ENCODE results near the gene ZNF783.

The ZNF783 gene

DNA sequence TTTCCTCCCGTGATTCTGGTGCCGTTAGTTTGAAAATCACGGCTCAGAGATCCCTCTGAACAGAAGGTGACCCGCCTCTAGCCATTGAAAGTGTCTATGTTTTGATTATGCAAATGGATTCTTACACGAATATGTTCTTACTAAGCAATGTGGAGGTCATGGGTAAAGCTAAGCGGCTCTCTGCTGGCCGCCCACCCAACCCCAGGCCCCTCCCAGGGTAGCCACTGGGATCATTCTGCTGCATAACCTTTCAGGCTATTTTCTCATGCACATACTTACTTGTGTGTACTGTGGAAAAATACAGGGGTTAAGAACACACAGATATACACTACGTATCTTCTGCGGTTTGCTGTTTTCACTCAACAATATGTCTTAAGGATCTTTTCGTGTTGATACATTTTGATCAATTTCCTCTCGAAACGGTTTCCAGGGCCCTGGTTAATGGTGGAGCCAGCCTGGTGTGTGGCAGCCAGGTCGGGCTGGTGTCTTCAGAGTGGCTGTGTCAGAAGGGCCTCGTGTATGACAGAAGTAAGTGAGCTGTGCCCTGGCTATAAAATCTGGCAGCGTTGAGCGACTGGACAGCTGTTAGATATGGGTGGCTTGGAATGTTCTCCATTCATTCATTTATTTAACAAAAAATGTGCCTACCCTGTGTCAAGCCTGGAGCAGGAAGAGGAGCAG lies 29.9 kb downstream of the ZNF783 start:
- H3K36me3 Mint-ChIP-seq (ENCODE audit: low read depth): peaks cover 63% of the 10 kb centered on the region
- no peak overlapping the region for H3K4me3 Mint-ChIP-seq
- H3K27me3 Mint-ChIP-seq: no peaks in the 10 kb centered on the region
- H3K4me1 Mint-ChIP-seq (ENCODE audit: low read depth): no peaks in the 10 kb centered on the region
- intact Hi-C loops (cut with micrococcal nuclease): no loop called here
- no peak overlapping the region for H3K27ac Mint-ChIP-seq
- no peaks in the 10 kb centered on the region for H3K9me3 Mint-ChIP-seq

- Mint-ChIP-seq H3K36me3 (ENCODE audit: low read depth) (peaks cover 60% of the 10 kb centered on the region), H3K9me3 (no peaks in the 10 kb centered on the region), H3K4me3 (no peak overlapping the region), H3K27me3 (no peaks in the 10 kb centered on the region), H3K4me1 (ENCODE audit: low read depth) (no peaks in the 10 kb centered on the region), H3K27ac (no peak overlapping the region)
- intact Hi-C loops (cut with micrococcal nuclease): no loop called here
Observed at GRCh38 chr7:149292462-149292823, 30.4 kb downstream of the ZNF783 start.

- intact Hi-C loops (cut with micrococcal nuclease): no loop called here
- no peaks in the 10 kb centered on the region for H3K4me1 Mint-ChIP-seq (ENCODE audit: low read depth)
- H3K27me3 Mint-ChIP-seq: no peaks in the 10 kb centered on the region
- H3K27ac Mint-ChIP-seq: no peak overlapping the region
- H3K36me3 Mint-ChIP-seq (ENCODE audit: low read depth): peaks cover 51% of the 10 kb centered on the region
- peaks cover 4% of the 10 kb centered on the region for H3K9me3 Mint-ChIP-seq
- no peak overlapping the region for H3K4me3 Mint-ChIP-seq
Observed at GRCh38 chr7:149293338-149293737, 31.3 kb downstream of the ZNF783 start.

GRCh38 chr7:149293946-149294633 lies 32.1 kb downstream of the ZNF783 start:
- Mint-ChIP-seq H3K9me3 (peaks cover 12% of the 10 kb centered on the region), H3K27me3 (no peaks in the 10 kb centered on the region), H3K27ac (no peak overlapping the region), H3K4me1 (ENCODE audit: low read depth) (no peaks in the 10 kb centered on the region), H3K36me3 (ENCODE audit: low read depth) (peaks cover 43% of the 10 kb centered on the region), H3K4me3 (no peak overlapping the region)
- intact Hi-C loops (cut with micrococcal nuclease): no loop called here

GRCh38 chr7:149294634-149295480 lies 32.9 kb downstream of the ZNF783 start:
- Mint-ChIP-seq H3K27me3 (no peaks in the 10 kb centered on the region), H3K4me3 (no peak overlapping the region), H3K4me1 (ENCODE audit: low read depth) (no peaks in the 10 kb centered on the region), H3K9me3 (peaks cover 12% of the 10 kb centered on the region), H3K36me3 (ENCODE audit: low read depth) (peaks cover 36% of the 10 kb centered on the region), H3K27ac (no peak overlapping the region)
- intact Hi-C loops (cut with micrococcal nuclease): no loop called here

- H3K4me3 Mint-ChIP-seq: no peak overlapping the region
- H3K27ac Mint-ChIP-seq: no peak overlapping the region
Observed at GRCh38 chr7:149295481-149295850, 33.5 kb downstream of the ZNF783 start.

GRCh38 chr7:149296368-149296767 lies 34.4 kb downstream of the ZNF783 start:
- peaks cover 27% of the 10 kb centered on the region for H3K36me3 Mint-ChIP-seq (ENCODE audit: low read depth)
- peaks cover 12% of the 10 kb centered on the region for H3K9me3 Mint-ChIP-seq
- no peak overlapping the region for H3K4me3 Mint-ChIP-seq
- intact Hi-C loops (cut with micrococcal nuclease): no loop called here
- H3K4me1 Mint-ChIP-seq (ENCODE audit: low read depth): no peaks in the 10 kb centered on the region
- no peaks in the 10 kb centered on the region for H3K27me3 Mint-ChIP-seq
- H3K27ac Mint-ChIP-seq: no peak overlapping the region

More at GRCh38 chr7:149295481-149295850, 33.5 kb downstream of the ZNF783 start:
- no peaks in the 10 kb centered on the region for H3K27me3 Mint-ChIP-seq
- H3K36me3 Mint-ChIP-seq (ENCODE audit: low read depth): peaks cover 33% of the 10 kb centered on the region
- no peaks in the 10 kb centered on the region for H3K4me1 Mint-ChIP-seq (ENCODE audit: low read depth)
- peaks cover 12% of the 10 kb centered on the region for H3K9me3 Mint-ChIP-seq
- intact Hi-C loops (cut with micrococcal nuclease): no loop called here

DNA sequence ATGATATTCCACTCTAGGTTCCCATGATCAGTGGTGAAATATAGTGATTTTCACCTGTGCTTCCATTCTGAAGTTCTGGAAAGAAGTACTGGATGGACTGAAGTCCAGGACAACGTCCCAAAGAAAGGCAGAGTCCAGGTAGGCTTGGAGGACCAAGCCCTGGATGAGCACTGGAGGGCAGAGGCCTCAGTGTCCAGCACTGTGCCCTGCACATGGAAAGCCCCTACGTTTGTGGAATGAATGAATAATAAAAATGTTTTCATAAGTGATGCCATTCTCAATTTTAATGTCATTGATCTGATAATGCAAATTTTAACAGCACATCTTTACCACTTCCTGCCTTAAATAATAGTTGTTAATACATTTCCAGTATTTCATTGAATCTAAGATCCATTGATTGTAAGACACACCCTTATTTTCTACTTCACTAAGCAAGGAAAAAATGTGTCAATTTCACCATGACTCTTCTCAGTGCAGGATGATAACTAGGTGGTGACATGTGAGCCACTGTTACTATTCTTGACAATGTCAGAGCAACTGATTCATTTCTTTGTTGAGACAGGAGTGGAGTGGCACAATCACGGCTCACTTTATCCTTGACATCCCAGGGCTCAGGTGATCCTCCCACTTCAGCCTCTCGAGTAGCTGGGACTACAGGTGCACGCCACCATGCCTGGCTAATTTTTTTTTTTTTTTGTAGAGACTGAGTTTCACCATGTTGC lies 35.2 kb downstream of the ZNF783 start:
- H3K4me1 Mint-ChIP-seq (ENCODE audit: low read depth): no peaks in the 10 kb centered on the region
- peaks cover 12% of the 10 kb centered on the region for H3K9me3 Mint-ChIP-seq
- intact Hi-C loops (cut with micrococcal nuclease): no loop called here
- H3K27me3 Mint-ChIP-seq: no peaks in the 10 kb centered on the region
- peaks cover 27% of the 10 kb centered on the region for H3K36me3 Mint-ChIP-seq (ENCODE audit: low read depth)
- H3K27ac Mint-ChIP-seq: no peak overlapping the region
- no peak overlapping the region for H3K4me3 Mint-ChIP-seq

DNA sequence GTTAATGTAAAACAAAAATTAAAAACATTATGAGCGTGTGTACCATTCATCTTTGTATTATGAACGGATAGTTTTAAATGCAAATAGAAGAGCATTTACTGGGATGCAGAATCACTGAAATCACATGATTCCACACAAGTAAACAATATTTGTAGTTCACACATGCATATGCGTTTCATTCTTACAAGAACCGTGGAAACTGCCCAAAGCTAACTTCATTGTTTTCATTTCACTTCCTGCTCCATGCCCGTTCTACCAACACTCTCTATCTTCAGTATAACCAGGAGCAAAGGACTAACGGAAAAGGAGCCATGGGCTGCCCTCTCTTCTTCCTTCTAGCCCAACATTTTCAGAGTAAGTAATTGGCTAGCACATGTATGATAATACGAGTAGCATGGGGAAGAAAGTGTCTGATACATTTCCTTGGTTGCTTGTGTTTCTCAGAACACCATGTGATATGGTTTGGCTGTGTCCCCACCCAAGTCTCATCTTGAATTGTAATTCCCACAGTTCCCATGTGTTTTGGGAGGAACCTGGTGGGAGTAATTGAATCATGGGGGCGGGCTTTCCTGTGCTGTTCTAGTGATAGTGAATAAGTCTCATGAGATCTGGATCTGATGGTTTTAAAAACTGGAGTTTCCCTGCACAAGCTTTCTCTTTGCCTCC lies 38.8 kb downstream of the ZNF783 start:
- intact Hi-C loops (cut with micrococcal nuclease): no loop called here
- H3K9me3 Mint-ChIP-seq: peaks cover 12% of the 10 kb centered on the region

DNA sequence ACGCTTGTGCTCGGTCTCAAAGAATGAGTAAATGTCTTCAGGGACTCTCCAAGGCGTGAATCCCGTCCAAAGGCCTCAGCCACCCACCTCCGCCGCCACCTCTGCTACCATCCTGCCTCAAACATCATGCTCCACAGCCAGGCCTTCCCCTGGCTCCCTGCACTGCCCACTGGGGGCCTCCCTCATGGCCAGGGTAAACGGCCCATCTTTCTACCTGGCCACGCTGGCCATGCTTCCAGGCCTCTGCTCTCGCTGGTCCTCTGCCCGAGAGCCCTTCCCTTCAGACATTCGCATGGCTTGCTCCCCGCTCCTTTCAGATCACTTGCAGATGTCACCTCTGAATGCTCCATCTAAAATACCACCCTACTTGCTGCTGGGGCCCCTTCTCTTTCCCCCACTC lies 40.2 kb downstream of the ZNF783 start:
- Mint-ChIP-seq H3K27me3 (no peaks in the 10 kb centered on the region), H3K4me1 (ENCODE audit: low read depth) (no peaks in the 10 kb centered on the region), H3K36me3 (ENCODE audit: low read depth) (no peaks in the 10 kb centered on the region), H3K27ac (no peak overlapping the region), H3K9me3 (peaks cover 12% of the 10 kb centered on the region), H3K4me3 (no peak overlapping the region)
- intact Hi-C loops (cut with micrococcal nuclease): no loop called here

More for the DNA sequence above, 38.8 kb downstream of the ZNF783 start:
- H3K27me3 Mint-ChIP-seq: no peaks in the 10 kb centered on the region
- no peaks in the 10 kb centered on the region for H3K4me1 Mint-ChIP-seq (ENCODE audit: low read depth)
- no peak overlapping the region for H3K27ac Mint-ChIP-seq
- no peaks in the 10 kb centered on the region for H3K36me3 Mint-ChIP-seq (ENCODE audit: low read depth)
- H3K4me3 Mint-ChIP-seq: no peak overlapping the region

DNA sequence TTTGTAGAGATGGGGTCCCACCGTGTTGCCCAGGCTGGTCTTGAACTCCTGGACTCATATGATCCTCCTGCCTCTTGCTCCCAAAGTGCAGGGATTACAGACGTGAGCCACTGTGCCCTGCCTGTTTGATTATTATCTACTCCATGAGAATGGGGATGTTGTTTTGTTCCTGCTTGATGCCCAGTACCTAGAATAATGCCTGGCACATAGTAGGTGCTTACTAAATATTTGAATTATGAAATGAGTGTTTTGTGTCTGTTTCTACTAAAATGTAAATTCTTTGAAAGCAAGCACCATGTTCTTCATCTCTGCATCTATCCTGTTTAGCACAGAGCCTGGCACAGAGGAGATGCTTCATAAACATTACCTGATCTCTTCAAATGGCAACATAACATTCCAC lies 40.9 kb downstream of the ZNF783 start:
- Mint-ChIP-seq H3K36me3 (ENCODE audit: low read depth) (no peaks in the 10 kb centered on the region), H3K9me3 (peaks cover 12% of the 10 kb centered on the region), H3K4me1 (ENCODE audit: low read depth) (no peaks in the 10 kb centered on the region), H3K27ac (no peak overlapping the region), H3K4me3 (no peak overlapping the region), H3K27me3 (no peaks in the 10 kb centered on the region)
- intact Hi-C loops (cut with micrococcal nuclease): no loop called here

- H3K9me3 Mint-ChIP-seq: peaks cover 1% of the 10 kb centered on the region
- no peak overlapping the region for H3K4me3 Mint-ChIP-seq
- no peaks in the 10 kb centered on the region for H3K36me3 Mint-ChIP-seq (ENCODE audit: low read depth)
- H3K27me3 Mint-ChIP-seq: no peaks in the 10 kb centered on the region
- no peak overlapping the region for H3K27ac Mint-ChIP-seq
- no peaks in the 10 kb centered on the region for H3K4me1 Mint-ChIP-seq (ENCODE audit: low read depth)
- intact Hi-C loops (cut with micrococcal nuclease): no loop called here
Observed at GRCh38 chr7:149304006-149304405, 42.0 kb downstream of the ZNF783 start.

DNA sequence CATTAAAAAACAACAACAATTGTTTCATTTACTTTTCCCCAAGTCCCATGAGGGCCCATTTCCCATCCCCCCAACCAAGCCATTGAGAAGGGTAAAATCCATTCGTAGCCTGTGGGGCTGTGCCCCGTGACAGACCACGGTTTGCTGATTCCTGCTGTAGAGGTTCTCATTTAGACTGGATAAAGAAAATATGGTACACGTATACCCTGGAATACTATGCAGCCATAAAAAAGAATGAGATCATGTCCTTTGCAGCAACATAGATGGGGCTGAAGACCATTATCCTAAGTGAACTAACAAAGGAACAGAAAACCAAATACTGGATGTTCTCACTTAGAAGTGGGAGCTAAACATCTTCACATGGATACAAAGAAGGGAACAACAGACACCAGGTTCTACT lies 44.9 kb downstream of the ZNF783 start:
- Mint-ChIP-seq H3K27me3 (no peaks in the 10 kb centered on the region), H3K9me3 (peaks cover 7% of the 10 kb centered on the region), H3K36me3 (ENCODE audit: low read depth) (no peaks in the 10 kb centered on the region), H3K4me3 (no peak overlapping the region), H3K27ac (no peak overlapping the region), H3K4me1 (ENCODE audit: low read depth) (no peaks in the 10 kb centered on the region)
- intact Hi-C loops (cut with micrococcal nuclease): no loop called here

Data from dendritic cell treated with granulocyte-macrophage colony-stimulating factor and Interleukin-4, amounts not matched to agents 40 ng/mL and 50 ng/mL, for 4 days (primary cell).